ENCODE results near the gene KRTAP10-9.
"Not testable (repeated sequence)": the region's sequence is repeated elsewhere in the genome, so short reads cannot be mapped to it uniquely, and the experiment has no call there.

The KRTAP10-9 gene

GRCh38 chr21:44639331-44639655 lies 12.4 kb downstream of the KRTAP10-9 start:
- H3K27ac ChIP-seq (ENCODE audit: insufficient read depth, low read depth, low read length, poor library complexity, severe bottlenecking) = no peak overlapping the region
- 96% methylated on average over 12 of the region's 12 CpGs for WGBS, 2 experiments
- H3K36me3 ChIP-seq (ENCODE audit: control insufficient read depth, insufficient read depth, low read length) = no peaks in the 10 kb centered on the region
- peaks cover 2% of the 10 kb centered on the region for H3K9me3 ChIP-seq (ENCODE audit: control insufficient read depth, low read length)
- no peak overlapping the region for H3K4me3 ChIP-seq (ENCODE audit: insufficient read depth, low read depth, low read length)
- H3K4me1 ChIP-seq (ENCODE audit: control insufficient read depth, insufficient read depth, low read length) = peaks cover 12% of the 10 kb centered on the region
- no peaks in the 10 kb centered on the region for H3K27me3 ChIP-seq (ENCODE audit: control insufficient read depth, insufficient read depth, low read length, poor library complexity, severe bottlenecking)

GRCh38 chr21:44640761-44641160 lies 13.9 kb downstream of the KRTAP10-9 start:
- Histone ChIP-seq H3K27me3 (ENCODE audit: control insufficient read depth, insufficient read depth, low read length, poor library complexity, severe bottlenecking) (no peaks in the 10 kb centered on the region), H3K4me3 (ENCODE audit: insufficient read depth, low read depth, low read length) (no peak overlapping the region), H3K4me1 (ENCODE audit: control insufficient read depth, insufficient read depth, low read length) (peaks cover 12% of the 10 kb centered on the region), H3K9me3 (ENCODE audit: control insufficient read depth, low read length) (peaks cover 2% of the 10 kb centered on the region), H3K27ac (ENCODE audit: insufficient read depth, low read depth, low read length, poor library complexity, severe bottlenecking) (no peak overlapping the region), H3K36me3 (ENCODE audit: control insufficient read depth, insufficient read depth, low read length) (no peaks in the 10 kb centered on the region)
- WGBS, 2 experiments = 93 to 94% methylated on average over 5 of the region's 5 CpGs

- Histone ChIP-seq H3K4me1 (ENCODE audit: control insufficient read depth, insufficient read depth, low read length) (peaks cover 11% of the 10 kb centered on the region), H3K27ac (ENCODE audit: insufficient read depth, low read depth, low read length, poor library complexity, severe bottlenecking) (no peak overlapping the region), H3K27me3 (ENCODE audit: control insufficient read depth, insufficient read depth, low read length, poor library complexity, severe bottlenecking) (no peaks in the 10 kb centered on the region), H3K4me3 (ENCODE audit: insufficient read depth, low read depth, low read length) (no peak overlapping the region), H3K36me3 (ENCODE audit: control insufficient read depth, insufficient read depth, low read length) (no peaks in the 10 kb centered on the region), H3K9me3 (ENCODE audit: control insufficient read depth, low read length) (peaks cover 2% of the 10 kb centered on the region)
- 81 to 86% methylated on average over 14 of the region's 14 CpGs for WGBS, 2 experiments
Measured at GRCh38 chr21:44643741-44644310, 16.9 kb downstream of the KRTAP10-9 start.

DNA sequence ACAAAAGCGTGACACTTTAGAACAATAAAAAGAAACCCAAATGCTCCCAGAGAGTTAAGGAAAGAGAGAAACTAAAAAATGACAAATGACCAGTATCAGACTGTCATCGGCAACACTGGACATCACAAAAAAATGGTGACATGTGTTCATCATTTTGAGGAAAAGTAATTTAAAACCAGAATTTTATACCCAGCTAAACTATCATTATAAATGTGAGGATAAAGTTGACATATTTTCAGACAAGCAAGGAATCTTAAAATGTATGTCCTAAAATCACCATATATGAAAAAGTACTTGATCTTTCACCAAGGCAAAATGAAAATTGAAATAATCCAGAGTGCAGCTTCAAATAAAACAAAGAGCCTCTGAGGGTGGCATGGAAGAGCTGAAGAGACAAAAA lies 18.0 kb downstream of the KRTAP10-9 start:
- H3K4me1 ChIP-seq (ENCODE audit: control insufficient read depth, insufficient read depth, low read length) = peaks cover 11% of the 10 kb centered on the region
- no peaks in the 10 kb centered on the region for H3K27me3 ChIP-seq (ENCODE audit: control insufficient read depth, insufficient read depth, low read length, poor library complexity, severe bottlenecking)
- WGBS, 2 experiments = 80 to 88% methylated on average over 2 of the region's 2 CpGs
- no peak overlapping the region for H3K4me3 ChIP-seq (ENCODE audit: insufficient read depth, low read depth, low read length)
- H3K36me3 ChIP-seq (ENCODE audit: control insufficient read depth, insufficient read depth, low read length) = no peaks in the 10 kb centered on the region
- no peak overlapping the region for H3K27ac ChIP-seq (ENCODE audit: insufficient read depth, low read depth, low read length, poor library complexity, severe bottlenecking)
- H3K9me3 ChIP-seq (ENCODE audit: control insufficient read depth, low read length) = peaks cover 2% of the 10 kb centered on the region

DNA sequence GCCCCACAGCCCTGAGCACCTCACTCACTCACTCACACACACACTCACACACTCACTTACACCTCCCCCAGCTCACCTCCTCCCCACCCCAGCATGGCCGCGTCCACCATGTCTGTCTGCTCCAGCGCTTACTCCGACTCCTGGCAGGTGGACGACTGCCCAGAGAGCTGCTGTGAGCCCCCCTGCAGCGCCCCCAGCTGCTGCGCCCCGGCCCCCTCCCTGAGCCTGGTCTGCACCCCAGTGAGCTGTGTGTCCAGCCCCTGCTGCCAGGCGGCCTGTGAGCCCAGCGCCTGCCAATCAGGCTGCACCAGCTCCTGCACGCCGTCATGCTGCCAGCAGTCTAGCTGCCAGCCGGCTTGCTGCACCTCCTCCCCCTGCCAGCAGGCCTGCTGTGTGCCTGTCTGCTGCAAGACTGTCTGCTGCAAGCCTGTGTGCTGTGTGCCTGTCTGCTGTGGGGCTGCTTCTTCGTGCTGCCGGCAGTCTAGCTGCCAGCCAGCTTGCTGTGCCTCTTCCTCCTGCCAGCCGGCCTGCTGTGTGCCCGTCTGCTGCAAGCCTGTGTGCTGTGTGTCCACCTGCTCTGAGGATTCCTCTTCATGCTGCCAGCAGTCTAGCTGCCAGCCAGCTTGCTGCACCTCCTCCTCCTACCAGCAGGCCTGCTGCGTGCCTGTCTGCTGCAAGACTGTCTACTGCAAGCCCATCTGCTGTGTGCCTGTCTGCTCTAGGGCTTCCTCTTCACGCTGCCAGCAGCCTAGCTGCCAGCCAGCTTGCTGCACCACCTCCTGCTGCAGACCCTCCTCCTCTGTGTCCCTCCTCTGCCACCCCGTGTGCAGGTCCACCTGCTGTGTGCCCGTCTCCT lies 19.7 kb downstream of the KRTAP10-9 start, which contains the start of gene KRTAP10-11:
Gene KRTAP10-11 (plus strand): TSS at position 49 of the 856 bp plus-strand sequence. CDS start 45 bp downstream, at position 94.
- WGBS, 2 experiments = 81% methylated on average over 21 of the region's 21 CpGs
- not testable (repeated sequence) for H3K27me3 ChIP-seq (ENCODE audit: control insufficient read depth, insufficient read depth, low read length, poor library complexity, severe bottlenecking); H3K4me3 ChIP-seq (ENCODE audit: insufficient read depth, low read depth, low read length); H3K27ac ChIP-seq (ENCODE audit: insufficient read depth, low read depth, low read length, poor library complexity, severe bottlenecking); H3K9me3 ChIP-seq (ENCODE audit: control insufficient read depth, low read length); H3K36me3 ChIP-seq (ENCODE audit: control insufficient read depth, insufficient read depth, low read length)
- peaks cover 11% of the 10 kb centered on the region for H3K4me1 ChIP-seq (ENCODE audit: control insufficient read depth, insufficient read depth, low read length)

- H3K9me3 ChIP-seq (ENCODE audit: control insufficient read depth, low read length) = peaks cover 2% of the 10 kb centered on the region
- no peak overlapping the region for H3K27ac ChIP-seq (ENCODE audit: insufficient read depth, low read depth, low read length, poor library complexity, severe bottlenecking)
- no peak overlapping the region for H3K4me3 ChIP-seq (ENCODE audit: insufficient read depth, low read depth, low read length)
- peaks cover 11% of the 10 kb centered on the region for H3K4me1 ChIP-seq (ENCODE audit: control insufficient read depth, insufficient read depth, low read length)
- no peaks in the 10 kb centered on the region for H3K27me3 ChIP-seq (ENCODE audit: control insufficient read depth, insufficient read depth, low read length, poor library complexity, severe bottlenecking)
- 66 to 70% methylated on average over 8 of the region's 8 CpGs for WGBS, 2 experiments
- no peaks in the 10 kb centered on the region for H3K36me3 ChIP-seq (ENCODE audit: control insufficient read depth, insufficient read depth, low read length)
Measured at GRCh38 chr21:44647222-44647552, 20.3 kb downstream of the KRTAP10-9 start.

GRCh38 chr21:44648557-44649311 lies 21.8 kb downstream of the KRTAP10-9 start:
- Histone ChIP-seq H3K4me1 (ENCODE audit: control insufficient read depth, insufficient read depth, low read length) (peaks cover 11% of the 10 kb centered on the region), H3K27me3 (ENCODE audit: control insufficient read depth, insufficient read depth, low read length, poor library complexity, severe bottlenecking) (no peaks in the 10 kb centered on the region), H3K36me3 (ENCODE audit: control insufficient read depth, insufficient read depth, low read length) (no peaks in the 10 kb centered on the region), H3K27ac (ENCODE audit: insufficient read depth, low read depth, low read length, poor library complexity, severe bottlenecking) (no peak overlapping the region), H3K4me3 (ENCODE audit: insufficient read depth, low read depth, low read length) (no peak overlapping the region), H3K9me3 (ENCODE audit: control insufficient read depth, low read length) (peaks cover 2% of the 10 kb centered on the region)
- WGBS, 2 experiments = 93 to 94% methylated on average over 33 of the region's 33 CpGs

DNA sequence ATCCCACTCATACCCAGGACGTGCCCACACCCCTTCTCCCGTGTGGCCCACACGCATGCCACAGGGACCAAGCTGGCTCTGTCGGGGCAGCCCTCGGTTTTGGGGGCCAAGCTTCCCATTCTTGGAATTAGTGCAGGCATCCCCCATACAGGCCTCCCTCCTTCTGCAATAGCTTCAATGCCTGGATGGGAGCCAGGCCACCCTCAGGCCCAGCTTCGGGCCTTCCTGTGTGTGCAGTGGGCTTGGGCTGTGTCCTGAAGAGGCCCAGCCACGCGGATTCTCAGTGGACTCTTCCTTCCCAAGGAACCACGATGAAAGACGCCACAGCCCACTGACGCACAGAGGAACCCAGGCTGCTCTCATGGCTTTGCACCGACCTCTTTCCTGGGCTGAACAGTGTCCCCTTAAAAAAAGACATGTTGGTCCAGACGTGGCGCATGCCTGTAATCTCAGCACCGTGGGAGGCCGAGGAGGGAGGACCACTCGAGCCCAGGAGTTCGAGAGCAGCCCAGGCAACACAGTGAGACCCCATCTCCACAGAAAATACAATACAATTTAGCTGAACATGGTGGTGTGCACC lies 22.7 kb downstream of the KRTAP10-9 start:
- H3K27ac ChIP-seq (ENCODE audit: insufficient read depth, low read depth, low read length, poor library complexity, severe bottlenecking) = no peak overlapping the region
- H3K4me1 ChIP-seq (ENCODE audit: control insufficient read depth, insufficient read depth, low read length) = peaks cover 11% of the 10 kb centered on the region
- no peaks in the 10 kb centered on the region for H3K9me3 ChIP-seq (ENCODE audit: control insufficient read depth, low read length)
- no peaks in the 10 kb centered on the region for H3K27me3 ChIP-seq (ENCODE audit: control insufficient read depth, insufficient read depth, low read length, poor library complexity, severe bottlenecking)
- H3K4me3 ChIP-seq (ENCODE audit: insufficient read depth, low read depth, low read length) = no peak overlapping the region
- WGBS, 2 experiments = 93 to 96% methylated on average over 18 of the region's 18 CpGs
- no peaks in the 10 kb centered on the region for H3K36me3 ChIP-seq (ENCODE audit: control insufficient read depth, insufficient read depth, low read length)

DNA sequence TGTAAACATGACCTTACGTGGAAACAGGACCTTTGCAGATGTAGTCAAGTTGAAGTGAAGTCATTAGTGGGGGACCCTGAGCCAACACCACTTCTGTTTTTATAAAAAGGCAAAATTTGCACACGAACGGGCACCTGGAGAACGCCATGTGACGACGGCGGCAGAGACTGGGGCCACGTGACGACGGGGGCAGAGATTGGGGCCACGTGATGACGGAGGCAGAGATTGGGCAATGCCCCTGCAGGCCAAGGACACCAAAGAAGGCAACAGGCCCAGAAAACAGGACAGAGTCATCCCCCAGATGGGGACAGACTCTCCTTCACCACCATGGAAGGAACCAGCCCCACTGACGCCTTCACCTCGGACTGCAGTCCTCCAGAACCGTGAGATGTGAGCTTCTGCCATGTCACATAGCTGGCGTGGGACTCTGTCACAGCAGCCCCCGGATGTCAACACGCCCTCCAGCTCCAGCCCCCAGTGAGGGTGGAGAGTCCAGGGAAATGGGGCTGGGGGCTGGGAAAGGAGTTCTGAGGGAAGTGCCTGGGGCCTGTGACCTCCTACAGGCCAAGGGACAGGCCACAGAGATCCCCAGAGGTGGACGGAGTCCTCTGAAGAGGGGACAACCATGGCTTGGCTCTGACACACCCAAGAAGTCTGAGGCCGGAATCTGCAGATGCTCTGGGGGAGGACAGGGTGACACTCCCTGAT lies 23.5 kb downstream of the KRTAP10-9 start:
- WGBS, 2 experiments = 92 to 93% methylated on average over 20 of the region's 20 CpGs
- H3K27ac ChIP-seq (ENCODE audit: insufficient read depth, low read depth, low read length, poor library complexity, severe bottlenecking) = no peak overlapping the region
- no peaks in the 10 kb centered on the region for H3K27me3 ChIP-seq (ENCODE audit: control insufficient read depth, insufficient read depth, low read length, poor library complexity, severe bottlenecking)

More for the DNA sequence above, 23.5 kb downstream of the KRTAP10-9 start:
- H3K4me1 ChIP-seq (ENCODE audit: control insufficient read depth, insufficient read depth, low read length) = peaks cover 11% of the 10 kb centered on the region
- H3K36me3 ChIP-seq (ENCODE audit: control insufficient read depth, insufficient read depth, low read length) = no peaks in the 10 kb centered on the region
- H3K9me3 ChIP-seq (ENCODE audit: control insufficient read depth, low read length) = no peaks in the 10 kb centered on the region
- no peak overlapping the region for H3K4me3 ChIP-seq (ENCODE audit: insufficient read depth, low read depth, low read length)
